ENCODE data around the gene STRN. TPM values are rescaled to one million over a fixed set of nuclear protein-coding genes. Genes with fewer than 3 reads are reported as not detected.

The STRN gene
- total RNA-seq, 2 experiments from 2014 or later, result 20.4 to 20.8 TPM

DNA sequence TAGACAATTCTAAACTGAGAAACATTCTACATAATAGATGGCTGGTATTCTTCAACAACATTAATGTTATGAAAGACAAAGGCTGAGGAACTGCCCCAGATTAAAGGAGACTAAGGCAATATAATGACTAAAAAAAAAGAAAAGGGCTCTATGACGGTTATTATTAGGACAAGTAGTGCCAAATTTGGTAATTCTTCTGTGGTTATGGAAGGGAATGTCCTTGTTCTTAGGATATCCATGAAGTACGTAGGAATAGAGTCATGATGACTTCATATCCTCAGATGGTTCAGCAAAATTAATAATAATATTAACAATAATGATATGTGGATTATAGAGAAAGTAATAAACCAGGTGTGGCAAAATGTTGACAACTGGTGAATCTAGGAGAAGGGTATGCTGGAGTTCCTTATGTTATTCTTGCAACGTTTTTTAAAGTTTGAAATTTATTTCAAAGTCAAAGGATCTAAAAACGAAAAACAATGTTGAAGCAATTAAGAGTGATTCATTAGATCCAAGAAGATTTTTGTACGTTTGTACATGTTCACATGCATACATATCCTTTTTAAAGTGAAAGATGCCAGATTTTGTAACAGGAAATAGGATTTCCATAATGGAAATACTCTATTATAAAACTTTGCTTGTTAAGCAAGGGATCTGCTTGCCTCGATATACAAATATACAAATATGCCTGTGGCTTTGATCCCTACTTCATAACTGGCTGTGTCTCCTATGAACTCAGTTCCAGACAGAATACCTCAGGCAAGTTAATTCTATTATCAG lies 27.7 kb upstream of the STRN start:
- ChIA-PET CTCF (interaction anchor here (0.7 to 1.4 kb wide), 2 partner anchors 10 to 11 kb away, joined by 3 to 5 read pairs; no protein-coding TSS in a partner anchor), POLR2A (no interaction called here)
- Histone ChIP-seq H3K4me1 (ENCODE audit: insufficient read depth, low read length) (no peaks in the 10 kb centered on the region), H3K4me3 (ENCODE audit: low read length) (no peak overlapping the region), H3K27me3 (ENCODE audit: control insufficient read depth in 1 of 2, insufficient read depth in 2 of 2, low read length in 2 of 2) (no peaks in the 10 kb centered on the region), H3K36me3 (ENCODE audit: insufficient read depth, low read length) (peaks cover 38% of the 10 kb centered on the region), H3K9me3 (ENCODE audit: control insufficient read depth in 1 of 2, insufficient read depth in 1 of 2, low read length in 2 of 2) (no peaks in the 10 kb centered on the region), H3K27ac (ENCODE audit: low read depth in 1 of 2, low read length in 2 of 2) (no peak overlapping the region)
- no peak for TF ChIP-seq CTCF (IDR thresholded peaks at IDR 0.05)
- H3K27me3 Mint-ChIP-seq, result no peaks in the 10 kb centered on the region
- no peaks in the 10 kb centered on the region for H3K4me1 Mint-ChIP-seq (ENCODE audit: low read depth)
- no peak for ATAC-seq (ENCODE audit: poor library complexity)
- H3K27ac Mint-ChIP-seq, result no peak overlapping the region
- no peak overlapping the region for H3K4me3 Mint-ChIP-seq
- intact Hi-C loops (cut with DNase I, micrococcal nuclease), result no loop called here
- no peak for DNase-seq
- no peaks in the 10 kb centered on the region for H3K9me3 Mint-ChIP-seq
- peaks cover 56% of the 10 kb centered on the region for H3K36me3 Mint-ChIP-seq (ENCODE audit: low read depth)

DNA sequence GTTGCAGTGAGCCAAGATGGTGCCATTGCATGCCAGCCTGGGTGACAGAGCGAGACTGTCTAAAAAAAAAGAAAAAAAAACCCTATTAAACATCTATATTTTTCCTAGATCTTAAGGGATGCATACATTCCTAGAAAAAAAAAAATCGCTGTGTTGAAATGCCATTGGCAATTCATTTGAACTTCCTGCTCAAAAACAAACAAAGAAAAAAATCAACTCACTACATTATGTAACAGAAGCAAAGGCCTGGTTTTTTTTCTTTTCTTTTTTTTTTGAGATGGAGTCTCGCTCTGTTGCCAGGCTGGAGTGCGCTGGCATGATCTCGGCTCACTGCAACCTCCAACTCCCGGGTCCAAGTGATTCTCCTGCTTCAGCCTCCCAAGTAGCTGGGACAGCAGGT lies 21.7 kb upstream of the STRN start:
- ChIA-PET POLR2A (no interaction called here), CTCF (no interaction called here)
- H3K27me3 Mint-ChIP-seq, result no peaks in the 10 kb centered on the region
- intact Hi-C loops (cut with DNase I, micrococcal nuclease), result loop anchor here in 1 of 2 experiments (10.0 kb wide), 1 partner anchor 113 kb away; no protein-coding TSS in a partner anchor
- no peak for DNase-seq
- no peak for TF ChIP-seq CTCF (IDR thresholded peaks at IDR 0.05)
- H3K4me3 Mint-ChIP-seq, result no peak overlapping the region
- Histone ChIP-seq H3K9me3 (ENCODE audit: control insufficient read depth in 1 of 2, insufficient read depth in 1 of 2, low read length in 2 of 2) (no peaks in the 10 kb centered on the region), H3K36me3 (ENCODE audit: insufficient read depth, low read length) (peaks cover 44% of the 10 kb centered on the region), H3K4me1 (ENCODE audit: insufficient read depth, low read length) (no peaks in the 10 kb centered on the region), H3K4me3 (ENCODE audit: low read length) (no peak overlapping the region), H3K27me3 (ENCODE audit: control insufficient read depth in 1 of 2, insufficient read depth in 2 of 2, low read length in 2 of 2) (no peaks in the 10 kb centered on the region), H3K27ac (ENCODE audit: low read depth in 1 of 2, low read length in 2 of 2) (no peak overlapping the region)
- no peak overlapping the region for H3K27ac Mint-ChIP-seq
- no peak for ATAC-seq (ENCODE audit: poor library complexity)
- no peaks in the 10 kb centered on the region for H3K9me3 Mint-ChIP-seq
- peaks cover 50% of the 10 kb centered on the region for H3K36me3 Mint-ChIP-seq (ENCODE audit: low read depth)
- no peaks in the 10 kb centered on the region for H3K4me1 Mint-ChIP-seq (ENCODE audit: low read depth)

GRCh38 chr2:36982467-36982866 lies 16.1 kb upstream of the STRN start:
- H3K36me3 Mint-ChIP-seq (ENCODE audit: low read depth), result peaks cover 56% of the 10 kb centered on the region
- no peak overlapping the region for H3K27ac Mint-ChIP-seq
- H3K4me3 Mint-ChIP-seq, result no peak overlapping the region

More at GRCh38 chr2:36982467-36982866, 16.1 kb upstream of the STRN start:
- TF ChIP-seq CTCF (IDR thresholded peaks at IDR 0.05), result no peak
- H3K27me3 ChIP-seq (ENCODE audit: control insufficient read depth in 1 of 2, insufficient read depth in 2 of 2, low read length in 2 of 2), result no peaks in the 10 kb centered on the region
- Mint-ChIP-seq H3K4me1 (ENCODE audit: low read depth) (no peaks in the 10 kb centered on the region), H3K27me3 (no peaks in the 10 kb centered on the region), H3K9me3 (no peaks in the 10 kb centered on the region)
- intact Hi-C loops (cut with DNase I, micrococcal nuclease), result loop anchor here in 1 of 2 experiments (10.0 kb wide), 1 partner anchor 108 kb away; no protein-coding TSS in a partner anchor
- no peak overlapping the region for H3K27ac ChIP-seq (ENCODE audit: low read depth in 1 of 2, low read length in 2 of 2)
- H3K4me3 ChIP-seq (ENCODE audit: low read length), result no peak overlapping the region
- no peaks in the 10 kb centered on the region for H3K4me1 ChIP-seq (ENCODE audit: insufficient read depth, low read length)
- H3K9me3 ChIP-seq (ENCODE audit: control insufficient read depth in 1 of 2, insufficient read depth in 1 of 2, low read length in 2 of 2), result peaks cover 0 to 5% of the 10 kb centered on the region in 2 experiments
- ATAC-seq (ENCODE audit: poor library complexity) (no peak), DNase-seq (no peak)
- ChIA-PET CTCF (interaction anchor here (0.8 kb wide), 1 partner anchor 12 kb away, joined by 3 read pairs; no protein-coding TSS in a partner anchor), POLR2A (interaction anchor here (1.6 kb wide), 1 partner anchor 16 kb away, joined by 6 read pairs; the partner anchor contains the start of gene STRN)
- peaks cover 27% of the 10 kb centered on the region for H3K36me3 ChIP-seq (ENCODE audit: insufficient read depth, low read length)

Data from CD4-positive, alpha-beta T cell (primary cell).